HEK293 (cell line): Measurements from ENCODE around the gene SFT2D1.
"Not testable (repeated sequence)": the region's sequence is repeated elsewhere in the genome, so short reads cannot be mapped to it uniquely, and the experiment has no call there.

Experiments used
- CTCF ChIA-PET: fragments of 350-600 bp; formaldehyde crosslinking; extraction: SDS; loops from one replicate; lab custom pipeline; 2021; ENCODE audit warnings: antibody characterized with exemption; lab: Yijun Ruan, JAX
- POLR2A ChIA-PET: fragments of 300-600 bp; formaldehyde crosslinking; extraction: SDS; loops from one replicate; lab custom pipeline; 2020; ENCODE audit warnings: antibody characterized with exemption, inconsistent platforms; lab: Yijun Ruan, JAX
- H3K27ac ChIP-seq: fragments of 200-500 bp; sonication (Bioruptor generic); 2 replicates; pipeline ENCODE4 v1.5.1; 2014; ENCODE audit warnings: low read depth, low read length, control low read depth, inconsistent platforms; ENCODE audit errors: extremely low read depth
- H3K36me3 ChIP-seq, 2 experiments: fragments of 200-500 bp in 1 of 2; sonication (Bioruptor generic) in 1 of 2; 1 replicate in 1 of 2; 2 replicates in 1 of 2; pipeline ENCODE4 v1.5.1; 2014 to 2017; ENCODE audit warnings: inconsistent platforms in 2 of 2, low read length in 2 of 2; ENCODE audit not compliant: control insufficient read depth in 2 of 2, insufficient read depth in 1 of 2
- H3K4me1 ChIP-seq: fragments of 200-500 bp; sonication (Bioruptor generic); 2 replicates; pipeline ENCODE4 v1.5.1; 2014; ENCODE audit warnings: mild to moderate bottlenecking, low read length, inconsistent platforms; ENCODE audit not compliant: control insufficient read depth, insufficient read depth
- H3K4me3 ChIP-seq: 2 replicates; pipeline ENCODE4 v1.5.1; 2011; ENCODE audit warnings: low read depth, mild to moderate bottlenecking, control low read depth, low read length, moderate library complexity
- H3K9me3 ChIP-seq: fragments of 200-500 bp; sonication (Bioruptor generic); 2 replicates; pipeline ENCODE4 v1.5.1; 2014; ENCODE audit warnings: low read depth, low read length, inconsistent platforms; ENCODE audit not compliant: control insufficient read depth, insufficient read depth
- GLIS2 ChIP-seq: fragments of 450-650 bp; formaldehyde crosslinking; IDR thresholded peaks from 2 replicates; pipeline ENCODE4 v1.5.1; 2016; ENCODE audit warnings: missing biosample characterization, missing genetic modification characterization
- ZBTB17 ChIP-seq: fragments of 450-650 bp; formaldehyde crosslinking; IDR thresholded peaks from 2 replicates; pipeline ENCODE4 v1.5.1; 2016; ENCODE audit warnings: missing biosample characterization, missing genetic modification characterization
- ZBTB44 ChIP-seq: fragments of 450-650 bp; IDR thresholded peaks from 2 replicates; pipeline ENCODE4 v1.5.1; 2018; ENCODE audit warnings: missing biosample characterization, mild to moderate bottlenecking, missing genetic modification characterization
- ZIC2 ChIP-seq: fragments of 450-650 bp; formaldehyde crosslinking; IDR thresholded peaks from 2 replicates; pipeline ENCODE4 v1.5.1; 2016; ENCODE audit warnings: missing biosample characterization, missing genetic modification characterization
- ZNF121 ChIP-seq: fragments of 450-650 bp; formaldehyde crosslinking; IDR thresholded peaks from 2 replicates; pipeline ENCODE4 v1.5.1; 2016; ENCODE audit warnings: missing biosample characterization, missing genetic modification characterization
- ZNF211 ChIP-seq: fragments of 450-650 bp; formaldehyde crosslinking; IDR thresholded peaks from 2 replicates; pipeline ENCODE4 v1.5.1; 2016; ENCODE audit warnings: low read depth, missing biosample characterization, missing genetic modification characterization
- ZNF274 ChIP-seq, 2 experiments: fragments of 200-500 bp in 1 of 2; fragments of 450-650 bp in 1 of 2; sonication (Bioruptor generic) in 1 of 2; formaldehyde crosslinking in 1 of 2; IDR thresholded peaks; 2 replicates each; pipeline versions ENCODE4 v1.5.1 to v1.6.1; 2014 to 2016; ENCODE audit warnings: borderline replicate concordance in 1 of 2, inconsistent platforms in 1 of 2, low read length in 1 of 2, missing biosample characterization in 1 of 2, missing genetic modification characterization in 1 of 2
- ZNF391 ChIP-seq: fragments of 450-650 bp; formaldehyde crosslinking; IDR thresholded peaks from 2 replicates; pipeline ENCODE4 v1.5.1; 2016; ENCODE audit warnings: low read depth, missing biosample characterization, missing genetic modification characterization, borderline replicate concordance
- ZNF521 ChIP-seq: fragments of 450-650 bp; formaldehyde crosslinking; IDR thresholded peaks from 2 replicates; pipeline ENCODE4 v1.5.1; 2017; ENCODE audit warnings: missing biosample characterization, mild to moderate bottlenecking, missing genetic modification characterization
- ZNF558 ChIP-seq: fragments of 450-650 bp; formaldehyde crosslinking; IDR thresholded peaks from 2 replicates; pipeline ENCODE4 v1.5.1; 2016; ENCODE audit warnings: missing biosample characterization, missing genetic modification characterization
- ZNF580 ChIP-seq: fragments of 450-650 bp; formaldehyde crosslinking; IDR thresholded peaks from 2 replicates; pipeline ENCODE4 v1.5.1; 2016; ENCODE audit warnings: missing biosample characterization, missing genetic modification characterization
- ZNF623 ChIP-seq: fragments of 450-650 bp; formaldehyde crosslinking; IDR thresholded peaks from 2 replicates; pipeline ENCODE4 v1.5.1; 2016; ENCODE audit warnings: missing biosample characterization, missing genetic modification characterization
- ZSCAN16 ChIP-seq: fragments of 450-650 bp; formaldehyde crosslinking; IDR thresholded peaks from 2 replicates; pipeline ENCODE4 v1.5.1; 2016; ENCODE audit warnings: missing biosample characterization, missing genetic modification characterization
- ZXDB ChIP-seq: fragments of 450-650 bp; formaldehyde crosslinking; IDR thresholded peaks from 2 replicates; pipeline ENCODE4 v1.5.1; 2016; ENCODE audit warnings: missing biosample characterization, missing genetic modification characterization

The SFT2D1 gene

GRCh38 chr6:166362427-166362826, 20.1 kb upstream of the SFT2D1 start:
- POLR2A ChIA-PET: interaction anchor here (0.9 kb wide), 1 partner anchor 19 kb away, joined by 3 read pairs; no protein-coding TSS in a partner anchor
- TF ChIP-seq ZNF121 (tag by site-specific recombination): peak; percentile 36; the same call in 1 of the 2 replicates
- H3K4me3 ChIP-seq, H3K4me1 ChIP-seq, CTCF ChIA-PET, H3K9me3 ChIP-seq, H3K27ac ChIP-seq: not testable (repeated sequence)
- H3K36me3 ChIP-seq: peaks cover 3 to 42% of the 10 kb centered on the region in 2 experiments; a peak in 2 of 3 replicates

DNA sequence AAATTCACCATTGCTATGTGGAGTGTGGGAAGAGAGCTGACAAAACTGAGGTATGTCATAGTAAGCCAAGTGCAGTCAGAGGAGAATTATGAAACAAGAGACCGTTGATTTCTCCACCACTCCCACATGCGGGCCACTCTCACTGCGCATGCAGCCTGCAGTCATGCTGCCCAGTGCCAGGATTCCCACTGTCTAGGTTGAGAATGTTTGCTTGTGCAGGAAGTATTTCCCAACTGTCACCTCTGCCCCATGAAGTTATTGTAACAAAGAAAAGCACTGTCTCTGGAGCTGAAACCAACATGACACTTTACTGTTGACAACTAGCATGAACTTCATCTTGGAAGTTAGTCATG, 18.7 kb upstream of the SFT2D1 start:
- POLR2A ChIA-PET: interaction anchor here (1.3 kb wide), 1 partner anchor 19 kb away, joined by 5 read pairs; no protein-coding TSS in a partner anchor

GRCh38 chr6:166360243-166361076, 18.1 kb upstream of the SFT2D1 start:
- no peak overlapping the region for H3K27ac ChIP-seq
- H3K4me1 ChIP-seq: no peaks in the 10 kb centered on the region
- no peaks in the 10 kb centered on the region for H3K9me3 ChIP-seq
- TF ChIP-seq ZNF274 (IDR thresholded peaks at IDR 0.05; ENCODE audit: low read length): no peak
- TF ChIP-seq ZNF274 (tag by site-specific recombination; IDR thresholded peaks at IDR 0.05; ENCODE audit: borderline replicate concordance): no peak
- TF ChIP-seq ZNF623: no peak
- TF ChIP-seq ZIC2: peak; percentile 44
- H3K36me3 ChIP-seq: peaks cover 3 to 27% of the 10 kb centered on the region in 2 experiments; a peak in 2 of 3 replicates
- CTCF ChIA-PET: interaction anchor here (0.7 to 1.2 kb wide), 5 partner anchors 15 to 333 kb away, joined by 3 to 5 read pairs (median 3); no protein-coding TSS in a partner anchor
- POLR2A ChIA-PET: interaction anchor here (1.3 kb wide), 1 partner anchor 19 kb away, joined by 5 read pairs; no protein-coding TSS in a partner anchor
- H3K4me3 ChIP-seq: no peak overlapping the region

More for the DNA sequence above, 18.7 kb upstream of the SFT2D1 start:
- H3K9me3 ChIP-seq: no peaks in the 10 kb centered on the region
- no peak overlapping the region for H3K4me3 ChIP-seq
- H3K36me3 ChIP-seq: peaks cover 3 to 33% of the 10 kb centered on the region in 2 experiments; a peak in 2 of 3 replicates
- H3K4me1 ChIP-seq: no peaks in the 10 kb centered on the region
- no peak overlapping the region for H3K27ac ChIP-seq
- TF ChIP-seq ZBTB44 (tag by site-specific recombination) (peak; percentile 82), ZNF521 (tag by site-specific recombination) (no peak), ZNF211 (tag by site-specific recombination) (no peak)
- TF ChIP-seq, all 188 proteins: peak for 1
- CTCF ChIA-PET: interaction anchor here (0.9 to 1.2 kb wide), 3 partner anchors 16 to 20 kb away, joined by 3 to 5 read pairs (median 4); no protein-coding TSS in a partner anchor

DNA sequence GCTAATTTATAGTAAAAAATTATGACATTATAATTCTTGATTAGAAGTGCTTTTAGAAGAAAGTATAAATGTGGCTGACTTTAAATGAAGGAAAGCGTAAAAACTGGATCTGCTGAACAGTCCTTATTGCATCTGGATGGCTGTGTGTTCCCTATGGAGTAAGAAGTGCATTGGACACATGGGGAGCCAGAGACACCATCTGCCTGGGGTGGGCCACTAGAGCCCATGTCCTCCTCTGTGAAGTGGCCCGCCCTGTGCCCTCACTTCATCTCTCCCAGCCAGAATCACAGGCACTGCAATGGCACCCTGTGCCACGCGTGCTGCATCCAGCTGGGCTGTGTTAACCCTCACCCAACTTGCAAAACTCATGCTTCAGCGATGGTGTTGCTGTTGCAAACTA, 13.2 kb upstream of the SFT2D1 start:
- TF ChIP-seq ZNF580 (tag by site-specific recombination): no peak
- TF ChIP-seq ZNF558 (tag by site-specific recombination): no peak
- no peak for TF ChIP-seq GLIS2
- no peak for TF ChIP-seq ZBTB17 (tag by site-specific recombination)
- TF ChIP-seq ZNF521 (tag by site-specific recombination): no peak
- TF ChIP-seq ZNF391 (tag by site-specific recombination): no peak
- TF ChIP-seq ZSCAN16 (tag by site-specific recombination): no peak
- TF ChIP-seq ZXDB: no peak
- TF ChIP-seq, all 188 proteins: peak for 0
- ChIA-PET POLR2A (no interaction called here), CTCF (interaction anchor here (0.5 to 2.0 kb wide), 4 partner anchors 26 to 723 kb away, joined by 3 to 8 read pairs (median 4); no protein-coding TSS in a partner anchor)

More for the DNA sequence above, 13.2 kb upstream of the SFT2D1 start:
- Histone ChIP-seq H3K4me3 (no peak overlapping the region), H3K27ac (no peak overlapping the region), H3K9me3 (no peaks in the 10 kb centered on the region), H3K4me1 (no peaks in the 10 kb centered on the region), H3K36me3 (no peaks in the 10 kb centered on the region)
